Osteocyte (in vitro differentiated cells): ENCODE measurements around the gene NUDT15. TPM values are rescaled to one million over a fixed set of nuclear protein-coding genes. Genes with fewer than 3 reads are reported as not detected.

Experiments
- DNase-seq: peaks from one replicate; pipeline ENCODE4 v3.0.0; 2021; ENCODE audit warnings: mixed read lengths; ENCODE audit not compliant: unreplicated experiment; ENCODE audit errors: extremely low spot score
- H3K27ac Mint-ChIP-seq: one replicate; pipeline ENCODE4 v1.8.0; 2021; ENCODE audit warnings: mild to moderate bottlenecking, mixed read lengths; ENCODE audit not compliant: unreplicated experiment
- H3K27me3 Mint-ChIP-seq: one replicate; pipeline ENCODE4 v1.8.0; 2021; ENCODE audit warnings: mixed read lengths; ENCODE audit not compliant: unreplicated experiment
- H3K36me3 Mint-ChIP-seq: one replicate; pipeline ENCODE4 v1.8.0; 2021; ENCODE audit warnings: mixed read lengths; ENCODE audit not compliant: unreplicated experiment
- H3K4me1 Mint-ChIP-seq: one replicate; pipeline ENCODE4 v1.8.0; 2021; ENCODE audit warnings: mixed read lengths; ENCODE audit not compliant: unreplicated experiment
- H3K4me3 Mint-ChIP-seq: one replicate; pipeline ENCODE4 v1.8.0; 2021; ENCODE audit warnings: mild to moderate bottlenecking, moderate library complexity, mixed read lengths; ENCODE audit not compliant: unreplicated experiment
- H3K9me3 Mint-ChIP-seq: one replicate; pipeline ENCODE4 v1.8.0; 2021; ENCODE audit warnings: mixed read lengths; ENCODE audit not compliant: unreplicated experiment
- CTCF ChIP-seq: fragments of 200-600 bp; sonication (generic); IDR thresholded peaks from 2 replicates; pipeline ENCODE4 v1.5.0; 2021; ENCODE audit warnings: antibody characterized with exemption, mild to moderate bottlenecking, moderate library complexity
- total RNA-seq: library from RNA; stranded (reverse); gene quantifications from 2 replicates; pipeline ENCODE4 v1.2.1, GENCODE V29; 2021

Gene NUDT15
- total RNA-seq, 1 donor from 2014 or later: 9.0 TPM

- peaks cover 3% of the 10 kb centered on the region for H3K9me3 Mint-ChIP-seq
- H3K4me3 Mint-ChIP-seq: peak overlapping the region; percentile 95
Measured at GRCh38 chr13:48094404-48094780, 56.9 kb downstream of the NUDT15 start.

GRCh38 chr13:48094781-48095502, 57.4 kb downstream of the NUDT15 start, which contains the start of gene MED4:
MED4 (minus strand) TSS chr13:48095104; CDS start chr13:48095078, 26 bp downstream.
- Mint-ChIP-seq H3K4me1 (peaks cover 31% of the 10 kb centered on the region), H3K4me3 (peak within 1 kb of the TSS; percentile 95), H3K36me3 (no peaks in the 10 kb centered on the region), H3K9me3 (peaks cover 3% of the 10 kb centered on the region), H3K27me3 (peaks cover 9% of the 10 kb centered on the region), H3K27ac (peak within 1 kb of the TSS; percentile 92)
- DNase-seq: peak; percentile 99
- peak; percentile 100 for TF ChIP-seq CTCF

More at GRCh38 chr13:48094404-48094780, 56.9 kb downstream of the NUDT15 start:
- Mint-ChIP-seq H3K27ac (peak overlapping the region; percentile 92), H3K4me1 (peaks cover 31% of the 10 kb centered on the region), H3K27me3 (peaks cover 9% of the 10 kb centered on the region), H3K36me3 (no peaks in the 10 kb centered on the region)
- TF ChIP-seq CTCF: no peak
- no peak for DNase-seq

GRCh38 chr13:48096670-48097069, 59.1 kb downstream of the NUDT15 start:
- Mint-ChIP-seq H3K36me3 (no peaks in the 10 kb centered on the region), H3K4me1 (peaks cover 26% of the 10 kb centered on the region), H3K27ac (no peak overlapping the region), H3K9me3 (peaks cover 3% of the 10 kb centered on the region), H3K27me3 (peaks cover 18% of the 10 kb centered on the region), H3K4me3 (no peak overlapping the region)
- DNase-seq: no peak
- TF ChIP-seq CTCF: no peak

Other genes with a start within 250 kb of the NUDT15 start
- gene SUCLA2, start 36.5 kb upstream of the NUDT15 start, total RNA-seq: 38.7 and 41.6 TPM in 2 replicates
- 38.6 and 44.2 TPM in 2 replicates for gene MED4, start 57.4 kb downstream of the NUDT15 start, total RNA-seq
- 502 and 510 TPM in 2 replicates for gene ITM2B, start 195.5 kb downstream of the NUDT15 start, total RNA-seq